HepG2 (cell line): ENCODE results near the gene NFXL1.

ENCODE experiments used
- CTCF ChIP-seq: sonication (generic); formaldehyde crosslinking; IDR thresholded peaks from 2 replicates; pipeline ENCODE4 v1.5.0; 2020; ENCODE audit warnings: mild to moderate bottlenecking, missing genetic modification reagents, moderate library complexity
- KLF11 ChIP-seq: IDR thresholded peaks from 2 replicates; pipeline ENCODE4 v1.6.1; 2016; ENCODE audit warnings: missing compliant biosample characterization

GRCh38 chr4:47862297-47862696 lies 52.1 kb downstream of the NFXL1 start:
- no peak for TF ChIP-seq KLF11 (CRISPR knock-in tag)
- no peak for TF ChIP-seq CTCF (CRISPR knock-in tag)
